Endothelial cell of coronary artery (primary cell): Measurements from ENCODE around the gene NPY4R2. TPM values are rescaled to one million over a fixed set of nuclear protein-coding genes. Genes with fewer than 3 reads are reported as not detected.

Source experiments
- total RNA-seq: library from RNA; depleted of rRNA; stranded (reverse); fragments of >200 nt; gene quantifications from 2 replicates; pipeline ENCODE4 v1.2.3, GENCODE V29; 2014

Gene NPY4R2
- total RNA-seq = not detected in 2 replicates

DNA sequence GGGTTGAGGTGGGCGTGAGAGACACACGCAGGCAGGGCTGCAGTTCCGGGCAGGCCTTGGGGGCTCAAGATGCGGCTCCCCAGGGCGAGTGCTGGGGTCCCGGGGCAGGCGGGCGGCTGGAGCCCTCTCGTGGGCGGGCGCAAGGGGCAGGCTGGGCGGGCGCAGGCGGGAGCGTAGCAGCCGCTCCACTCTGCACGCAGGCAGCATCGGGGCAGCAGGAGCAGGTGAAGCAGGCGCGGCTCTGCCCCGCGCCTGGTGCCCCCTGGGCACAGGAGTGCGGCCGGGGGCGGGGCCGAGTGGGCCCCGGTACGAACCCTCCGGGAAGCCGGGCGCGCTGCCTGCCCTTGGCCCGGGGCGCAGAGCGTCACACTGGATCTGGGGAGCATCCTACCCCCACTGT is at the start of gene NPY4R2:
NPY4R2 (plus strand) TSS at position 188 of the 400 bp plus-strand sequence. CDS start 3,326 bp downstream, outside the sequence.

Other genes with a start within 250 kb of the NPY4R2 start
- gene SYT15B, start 155.1 kb upstream of the NPY4R2 start, total RNA-seq = 1.0 TPM in 1 of 2 replicates, not detected in the other
- not detected in 2 replicates for gene FAM25C, start 81.1 kb downstream of the NPY4R2 start, total RNA-seq